Measurements from ENCODE around the gene OR51B5.
"Not testable (repeated sequence)": the region's sequence is repeated elsewhere in the genome, so short reads cannot be mapped to it uniquely, and the experiment has no call there.

OR51B5 gene

GRCh38 chr11:5335170-5335569, 8.2 kb downstream of the OR51B5 start:
- DNase-seq (ENCODE audit: low read depth): no peak

- no peak for DNase-seq (ENCODE audit: low read depth)
Measured at GRCh38 chr11:5324197-5324596, 19.1 kb downstream of the OR51B5 start, which contains the start of gene OR51B2. TSS of gene OR51B2 (minus strand) at chr11:5324297. CDS start at chr11:5324297, 0 bp downstream.

GRCh38 chr11:5317292-5317691, 26.0 kb downstream of the OR51B5 start:
- no peak for DNase-seq (ENCODE audit: low read depth)

GRCh38 chr11:5313326-5314023, 29.8 kb downstream of the OR51B5 start:
- not testable (repeated sequence) for DNase-seq (ENCODE audit: low read depth)

- no peak for DNase-seq (ENCODE audit: low read depth)
Measured at GRCh38 chr11:5310423-5310822, 32.9 kb downstream of the OR51B5 start.

GRCh38 chr11:5307256-5308019, 35.9 kb downstream of the OR51B5 start:
- DNase-seq (ENCODE audit: low read depth): no peak

GRCh38 chr11:5304046-5304445, 39.3 kb downstream of the OR51B5 start:
- DNase-seq (ENCODE audit: low read depth): no peak

- no peak for DNase-seq (ENCODE audit: low read depth)
Measured at GRCh38 chr11:5303626-5304025, 39.7 kb downstream of the OR51B5 start.

GRCh38 chr11:5301846-5302245, 41.5 kb downstream of the OR51B5 start, which contains the start of gene OR51B4:
TSS of gene OR51B4 (minus strand) at chr11:5301946. CDS start at chr11:5301946, 0 bp downstream.
- DNase-seq (ENCODE audit: low read depth): no peak

- DNase-seq (ENCODE audit: low read depth): no peak
Measured at GRCh38 chr11:5300251-5300650, 43.1 kb downstream of the OR51B5 start.

GRCh38 chr11:5298451-5298850, 44.9 kb downstream of the OR51B5 start:
- no peak for DNase-seq (ENCODE audit: low read depth)

- no peak for DNase-seq (ENCODE audit: low read depth)
Measured at GRCh38 chr11:5297721-5298323, 45.5 kb downstream of the OR51B5 start.

- not testable (repeated sequence) for DNase-seq (ENCODE audit: low read depth)
Measured at GRCh38 chr11:5294342-5294995, 48.9 kb downstream of the OR51B5 start.

GRCh38 chr11:5293028-5293427, 50.3 kb downstream of the OR51B5 start:
- DNase-seq (ENCODE audit: low read depth): no peak
